K562 (cell line): ENCODE data around the gene TAS1R3. TPM values are rescaled to one million over a fixed set of nuclear protein-coding genes. Genes with fewer than 3 reads are reported as not detected.
A peak's percentile ranks its signal among the peaks of the same experiment; 100 is the strongest.

ENCODE experiments used
- ATAC-seq: fragments of 200-7000 bp; cut with Tn5 transposase; 3 replicates; pipeline ENCODE4 v1.9.1; 2020; ENCODE audit warnings: moderate library complexity
- BruUV-seq: library from RNA; stranded (reverse); fragments of 400-500 nt; replicated peaks from 2 replicates; lab custom pipeline; 2021; lab: Mats Ljungman, UMichigan
- CTCF ChIA-PET: fragments of 300-600 bp; formaldehyde crosslinking; extraction: SDS; loops from one replicate; lab custom pipeline; 2021; ENCODE audit warnings: low intra/inter-chr PET ratio; lab: Yijun Ruan, JAX
- POLR2A ChIA-PET: fragments of 300-600, 350-650 bp; sonication (Branson Sonifier 250); formaldehyde crosslinking; extraction: SDS; loops from one replicate; lab custom pipeline; 2021; ENCODE audit warnings: antibody characterized with exemption, inconsistent platforms; lab: Yijun Ruan, JAX
- DNase-seq, 4 experiments: peaks; one replicate each; pipeline versions ENCODE4 v3.0.0 to v3.0.0-alpha.2; 2011 to 2018; ENCODE audit warnings: low spot score in 3 of 4, mixed read lengths in 3 of 4; ENCODE audit errors: extremely low read depth in 1 of 4
- FAIRE-seq: peaks from 2 replicates; lab custom pipeline; 2011; peaks lifted over from hg19 to GRCh38; lab: Jason Lieb, UNC
- H2AFZ ChIP-seq: 2 replicates; pipeline ENCODE4 v1.6.0; 2011; ENCODE audit warnings: low read depth, low read length, control low read depth, inconsistent platforms
- H3K27ac ChIP-seq: fragments of 200-600 bp; 3 replicates; pipeline ENCODE4 v1.8.0; 2011; ENCODE audit warnings: low read depth, mild to moderate bottlenecking, control low read depth, inconsistent platforms, low read length, moderate library complexity, mixed read lengths; ENCODE audit errors: extremely low read depth
- H3K27me3 ChIP-seq, 2 experiments: fragments of 300-600 bp in 1 of 2; 2 replicates in 1 of 2; 3 replicates in 1 of 2; pipeline versions ENCODE4 v1.6.0 to v1.8.0; 2011; ENCODE audit warnings: inconsistent platforms in 2 of 2, low read length in 2 of 2, mild to moderate bottlenecking in 1 of 2, mixed read lengths in 1 of 2, moderate library complexity in 1 of 2; ENCODE audit not compliant: control insufficient read depth in 2 of 2, insufficient read depth in 2 of 2
- H3K36me3 ChIP-seq: fragments of 300-600 bp; 3 replicates; pipeline ENCODE4 v1.8.0; 2011; ENCODE audit warnings: mild to moderate bottlenecking, low read length, inconsistent platforms; ENCODE audit not compliant: control insufficient read depth, insufficient read depth
- H3K4me1 ChIP-seq, 2 experiments: fragments of 200-600 bp in 1 of 2; replicated peaks in 1 of 2; 2 replicates in 1 of 2; 3 replicates in 1 of 2; pipeline versions ENCODE4 v1.5.1 to v1.8.0; 2011; ENCODE audit warnings: inconsistent platforms in 2 of 2, low read length in 2 of 2, mild to moderate bottlenecking in 1 of 2, mixed read lengths in 1 of 2, moderate library complexity in 1 of 2; ENCODE audit not compliant: control insufficient read depth in 2 of 2, insufficient read depth in 2 of 2
- H3K4me2 ChIP-seq: 2 replicates; pipeline ENCODE4 v1.6.1; 2011; ENCODE audit warnings: low read length, control low read depth, inconsistent platforms, mixed read lengths; ENCODE audit not compliant: insufficient read depth
- H3K4me3 ChIP-seq: fragments of 200-600 bp; sonication (generic), shearing (Covaris generic); 2 replicates; pipeline ENCODE4 v1.5.1; 2016; ENCODE audit warnings: control low read depth, inconsistent platforms
- H3K79me2 ChIP-seq: fragments of 200-600 bp; 3 replicates; pipeline ENCODE4 v1.8.0; 2011; ENCODE audit warnings: low read length, inconsistent platforms; ENCODE audit not compliant: control insufficient read depth, insufficient read depth
- H3K9ac ChIP-seq, 2 experiments: 2 replicates each; pipeline versions ENCODE4 v1.6.0 to v1.6.1; 2011; ENCODE audit warnings: low read depth in 2 of 2, low read length in 2 of 2, control low read depth in 1 of 2, inconsistent platforms in 1 of 2, mild to moderate bottlenecking in 1 of 2, mixed read lengths in 1 of 2; ENCODE audit not compliant: insufficient read depth in 1 of 2
- H3K9me1 ChIP-seq: one replicate; pipeline ENCODE4 v1.6.0; 2011; ENCODE audit warnings: inconsistent platforms, mild to moderate bottlenecking, low read length, moderate library complexity; ENCODE audit not compliant: control insufficient read depth, insufficient read depth
- H3K9me3 ChIP-seq: replicated peaks from 2 replicates; pipeline ENCODE4 v1.5.1; 2011; ENCODE audit warnings: low read depth, low read length, inconsistent platforms; ENCODE audit not compliant: control insufficient read depth, insufficient read depth
- H4K20me1 ChIP-seq: replicated peaks from 2 replicates; pipeline ENCODE4 v1.6.1; 2011; ENCODE audit warnings: low read length, inconsistent platforms, mixed read lengths; ENCODE audit not compliant: control insufficient read depth, insufficient read depth
- CCAR2 ChIP-seq: fragments of 200-400 bp; formaldehyde crosslinking; IDR thresholded peaks from 2 replicates; pipeline ENCODE4 v1.6.1; 2017; ENCODE audit warnings: mild to moderate bottlenecking, low read depth, low read length
- FOXA3 ChIP-seq, 2 experiments: fragments of 450-650 bp in 1 of 2; sonication (generic) in 1 of 2; formaldehyde crosslinking; IDR thresholded peaks in 1 of 2; conservative IDR thresholded peaks in 1 of 2; 2 replicates each; pipeline versions ENCODE4 v1.4.0 to v1.8.0; 2020 to 2022; ENCODE audit warnings: mild to moderate bottlenecking in 2 of 2, missing genetic modification reagents in 1 of 2
- WGBS: fragments of 100-300 bp; shearing (Covaris generic); methylation state at CpG from one replicate; pipeline ENCODE4 v1.1.6; 2016; ENCODE audit warnings: low coverage, mixed read lengths; ENCODE audit not compliant: insufficient coverage; ENCODE audit errors: missing lambda C conversion rate; 5-methylcytosine and 5-hydroxymethylcytosine counted together
- in situ Hi-C: fragments of 300-500 bp; cut with MboI; formaldehyde crosslinking; loops from 4 replicates; pipeline ENCODE4 v1.15.0; 2018; ENCODE audit warnings: inconsistent platforms, mixed read lengths
- intact Hi-C: fragments of 100-400 bp; cut with micrococcal nuclease; formaldehyde crosslinking; loops from 2 replicates; pipeline ENCODE4 v1.14.2; 2022
- polyA plus RNA-seq, 8 experiments: library from polyadenylated mRNA; depleted of rRNA in 4 of 8; stranded (reverse) in 5 of 8; unstranded in 3 of 8; fragments of >200 nt; fragmentation: Nextera tagmentation in 2 of 8; fragmentation: Illumina TruSeq in 1 of 8; extraction: Ambion mirVana in 2 of 8; extraction: Trizol in 1 of 8; gene quantifications; 2 replicates each; pipeline versions ENCODE4 v1.2.1 to v1.2.3, GENCODE V29; 2011 to 2014; ENCODE audit warnings: inconsistent platforms in 1 of 8, missing spikeins in 1 of 8
- total RNA-seq, 7 experiments: library from RNA; depleted of rRNA in 6 of 7; stranded (reverse); fragments of >200 nt in 6 of 7; fragmentation: Illumina TruSeq in 2 of 7; extraction: Trizol in 2 of 7; gene quantifications; 2 replicates each; pipeline versions ENCODE4 v1.2.1 to v1.2.3, GENCODE V29; 2011 to 2021; ENCODE audit warnings: low replicate concordance in 1 of 7
- TF ChIP-seq, protein P1 (sequence below): sonication (generic); formaldehyde crosslinking; IDR thresholded peaks from 2 replicates; pipeline ENCODE4 v1.8.0; 2022; ENCODE audit warnings: mild to moderate bottlenecking, missing genetic modification reagents

The TAS1R3 gene
- total and polyA plus RNA-seq, 9 of the 15 experiments (the other 6 are each of a cell fraction or from before 2014, with no cell fraction given): 0.07 to 0.13 TPM; not detected in 7

DNA sequence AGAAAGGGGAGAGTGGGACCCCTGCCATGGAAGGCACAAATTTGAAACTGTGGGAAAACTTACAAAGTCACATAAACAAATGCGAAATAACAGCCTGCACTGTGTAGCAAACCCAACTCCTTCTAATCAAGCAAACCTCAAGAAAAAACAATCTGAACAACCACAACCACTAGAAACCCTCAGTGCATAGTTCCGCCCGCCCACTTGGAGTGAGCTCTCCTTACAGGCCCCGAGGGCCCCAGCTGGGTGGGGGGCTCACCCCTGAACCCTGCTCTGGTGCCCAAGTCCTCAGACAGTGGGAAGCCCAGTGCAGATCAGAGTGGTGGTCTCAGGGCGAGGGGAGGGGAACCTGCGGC, 28.2 kb downstream of the TAS1R3 start:
- intact Hi-C loops: no loop called here
- ChIA-PET CTCF (no interaction called here), POLR2A (interaction anchor here (1.0 to 1.1 kb wide), 2 partner anchors 11 to 17 kb away, joined by 5 read pairs; no protein-coding TSS in a partner anchor)
- in situ Hi-C loops: no loop called here
- no peaks in the 10 kb centered on the region for H3K36me3 ChIP-seq
- no peak for DNase-seq
- TF ChIP-seq CCAR2 (no peak), FOXA3 (CRISPR knock-in tag; conservative IDR thresholded peaks at IDR 0.05 in 1 of 2, IDR thresholded peaks at IDR 0.05 in 1 of 2) (0 out of 4 replicates have a peak, but pooled peaks of 1 of the 2 experiments have one; percentile 3)
- TF ChIP-seq, protein P1, sequence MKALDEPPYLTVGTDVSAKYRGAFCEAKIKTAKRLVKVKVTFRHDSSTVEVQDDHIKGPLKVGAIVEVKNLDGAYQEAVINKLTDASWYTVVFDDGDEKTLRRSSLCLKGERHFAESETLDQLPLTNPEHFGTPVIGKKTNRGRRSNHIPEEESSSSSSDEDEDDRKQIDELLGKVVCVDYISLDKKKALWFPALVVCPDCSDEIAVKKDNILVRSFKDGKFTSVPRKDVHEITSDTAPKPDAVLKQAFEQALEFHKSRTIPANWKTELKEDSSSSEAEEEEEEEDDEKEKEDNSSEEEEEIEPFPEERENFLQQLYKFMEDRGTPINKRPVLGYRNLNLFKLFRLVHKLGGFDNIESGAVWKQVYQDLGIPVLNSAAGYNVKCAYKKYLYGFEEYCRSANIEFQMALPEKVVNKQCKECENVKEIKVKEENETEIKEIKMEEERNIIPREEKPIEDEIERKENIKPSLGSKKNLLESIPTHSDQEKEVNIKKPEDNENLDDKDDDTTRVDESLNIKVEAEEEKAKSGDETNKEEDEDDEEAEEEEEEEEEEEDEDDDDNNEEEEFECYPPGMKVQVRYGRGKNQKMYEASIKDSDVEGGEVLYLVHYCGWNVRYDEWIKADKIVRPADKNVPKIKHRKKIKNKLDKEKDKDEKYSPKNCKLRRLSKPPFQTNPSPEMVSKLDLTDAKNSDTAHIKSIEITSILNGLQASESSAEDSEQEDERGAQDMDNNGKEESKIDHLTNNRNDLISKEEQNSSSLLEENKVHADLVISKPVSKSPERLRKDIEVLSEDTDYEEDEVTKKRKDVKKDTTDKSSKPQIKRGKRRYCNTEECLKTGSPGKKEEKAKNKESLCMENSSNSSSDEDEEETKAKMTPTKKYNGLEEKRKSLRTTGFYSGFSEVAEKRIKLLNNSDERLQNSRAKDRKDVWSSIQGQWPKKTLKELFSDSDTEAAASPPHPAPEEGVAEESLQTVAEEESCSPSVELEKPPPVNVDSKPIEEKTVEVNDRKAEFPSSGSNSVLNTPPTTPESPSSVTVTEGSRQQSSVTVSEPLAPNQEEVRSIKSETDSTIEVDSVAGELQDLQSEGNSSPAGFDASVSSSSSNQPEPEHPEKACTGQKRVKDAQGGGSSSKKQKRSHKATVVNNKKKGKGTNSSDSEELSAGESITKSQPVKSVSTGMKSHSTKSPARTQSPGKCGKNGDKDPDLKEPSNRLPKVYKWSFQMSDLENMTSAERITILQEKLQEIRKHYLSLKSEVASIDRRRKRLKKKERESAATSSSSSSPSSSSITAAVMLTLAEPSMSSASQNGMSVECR: 0 out of 2 replicates have a peak, but pooled peaks have one; percentile 9
- no peak for FAIRE-seq
- peaks cover 19 to 73% of the 10 kb centered on the region in 2 experiments for H3K4me1 ChIP-seq
- peak overlapping the region; percentile 74 to 89 for H3K9ac ChIP-seq
- no peaks in the 10 kb centered on the region; a peak in 1 of 5 replicates for H3K27me3 ChIP-seq
- H3K4me3 ChIP-seq: no peak overlapping the region
- H4K20me1 ChIP-seq: no peaks in the 10 kb centered on the region
- peak overlapping the region; percentile 99; the same call in 1 of the 2 replicates for H2AFZ ChIP-seq
- H3K27ac ChIP-seq: peak overlapping the region; percentile 74
- 0 out of 2 replicates have a peak, but pooled peaks cover 2% of the 10 kb centered on the region for H3K9me3 ChIP-seq
- H3K79me2 ChIP-seq: peaks cover 10% of the 10 kb centered on the region; the same call in 2 of the 3 replicates
- 86% methylated on average over 5 of the region's 6 CpGs for WGBS
- ATAC-seq: no peak
- no TSS peak for BruUV-seq
- H3K4me2 ChIP-seq: peak overlapping the region; percentile 71; the same call in 1 of the 2 replicates
- H3K9me1 ChIP-seq: no peaks in the 10 kb centered on the region
